Adrenal gland (tissue), 12 donors: ENCODE results near the gene TRMT6. TPM values are rescaled to one million over a fixed set of nuclear protein-coding genes. Genes with fewer than 3 reads are reported as not detected.

ENCODE experiments used
- DNase-seq, 7 donors: peaks; one replicate each; pipeline ENCODE4 v3.0.0-alpha.2; 2019 to 2020
- H3K27ac ChIP-seq, 5 donors: fragments of 200-600 bp; sonication (generic) in 4 of 5; 1 replicate in 3 of 5; 2 replicates in 2 of 5; pipeline versions ENCODE4 v1.5.1 to v1.8.0; 2016 to 2020; ENCODE audit warnings: mild to moderate bottlenecking in 1 of 5
- H3K27me3 ChIP-seq: fragments of 200-600 bp; 2 replicates; pipeline ENCODE4 v1.8.0; 2021
- H3K36me3 ChIP-seq, 2 donors: fragments of 200-600 bp; replicated peaks in 1 of 2; 1 replicate in 1 of 2; 2 replicates in 1 of 2; pipeline versions ENCODE4 v1.5.1 to v1.8.0; 2018 to 2022
- H3K4me1 ChIP-seq, 2 donors: fragments of 200-600 bp; replicated peaks in 1 of 2; 1 replicate in 1 of 2; 2 replicates in 1 of 2; pipeline versions ENCODE4 v1.5.1 to v1.8.0; 2018 to 2021
- H3K4me3 ChIP-seq, 4 donors: fragments of 200-600 bp; sonication (generic) in 3 of 4; one replicate each; pipeline ENCODE4 v1.5.1; 2016 to 2018
- H3K9me3 ChIP-seq, 3 donors: fragments of 200-600 bp; sonication (generic) in 1 of 3; replicated peaks in 1 of 3; 1 replicate in 2 of 3; 2 replicates in 1 of 3; pipeline versions ENCODE4 v1.5.1 to v1.8.0; 2016 to 2021
- CTCF ChIP-seq, 6 experiments: fragments of 450-650 bp in 4 of 6; fragments of 200-600 bp in 2 of 6; sonication (generic) in 1 of 6; IDR thresholded peaks; 1 replicate in 5 of 6; 2 replicates in 1 of 6; pipeline versions ENCODE4 v1.5.1 to v1.8.0; 2016 to 2021; ENCODE audit warnings: antibody characterized with exemption in 6 of 6, mild to moderate bottlenecking in 2 of 6, moderate library complexity in 1 of 6
- POLR2A ChIP-seq, 2 donors: fragments of 450-650 bp; IDR thresholded peaks; one replicate each; pipeline ENCODE4 v1.6.1; 2017; ENCODE audit warnings: antibody characterized with exemption in 2 of 2, mild to moderate bottlenecking in 2 of 2, moderate library complexity in 1 of 2
- WGBS, 4 donors: extraction: QIAGEN DNeasy Blood & Tissue Kit in 2 of 4; methylation state at CpG; one replicate each; pipeline versions ENCODE4 v1.1.5 to v1.1.7; 2013 to 2017; 5-methylcytosine and 5-hydroxymethylcytosine counted together
- intact Hi-C, 2 donors: fragments of 100-400 bp; cut with DNase I; formaldehyde crosslinking; loops; one replicate each; pipeline versions ENCODE4 v1.14.1 to v1.15.0; 2022 to 2023
- polyA plus RNA-seq, 3 donors: library from polyadenylated mRNA; stranded (reverse); fragments of 200-250 nt in 2 of 3; fragments of 350-450 nt in 1 of 3; fragmentation: Illumina TruSeq in 1 of 3; extraction: RNeasy Lipid Tissue Mini Kit (QIAGEN cat#74804) in 1 of 3; gene quantifications; one replicate each; pipeline ENCODE4 v1.2.3, GENCODE V29; 2013 to 2014
- total RNA-seq, 9 donors: library from RNA; depleted of rRNA in 4 of 9; stranded (reverse); fragments of >200 nt in 4 of 9; fragments of 120-200 nt in 1 of 9; fragmentation: NEBNext Ultra II Directional in 1 of 9; extraction: Animal tissue kit (Norgen Biotek cat#: 25700) in 1 of 9; gene quantifications; one replicate each; pipeline versions ENCODE4 v1.1.0 to v1.2.4, GENCODE V29; 2013 to 2023
- donor health status: healthy with polysubstance abuse.
- donor health status: Bipolar disorder and iron deficiency.
- donor health status: DM: yes; HTN: yes; CAD: no.
- donor health status: DM: no; HTN: no; CAD: no.
- donor health status: DM: no; HTN: no; CAD: no.
- donor health status: DM: yes; HTN: yes; CAD: no.

TRMT6 gene
- total and polyA plus RNA-seq, 12 donors: 8.9 to 32.0 (median 15.1) TPM

GRCh38 chr20:5968462-5968861 is 18.1 kb upstream of the TRMT6 start:
- no peak overlapping the region for H3K27ac ChIP-seq
- 95 to 99% (median 97%) methylated on average over 3 of the region's 3 CpGs for WGBS, 4 donors
- H3K36me3 ChIP-seq: no peaks in the 10 kb centered on the region
- no peak overlapping the region for H3K4me3 ChIP-seq
- DNase-seq: no peak
- no peaks in the 10 kb centered on the region for H3K9me3 ChIP-seq
- intact Hi-C loops: no loop called here
- no peaks in the 10 kb centered on the region for H3K4me1 ChIP-seq
- no peak for TF ChIP-seq CTCF (IDR thresholded peaks at IDR 0.05)
- TF ChIP-seq POLR2A (IDR thresholded peaks at IDR 0.05): no peak
- no peaks in the 10 kb centered on the region for H3K27me3 ChIP-seq

GRCh38 chr20:5967469-5967868 is 17.1 kb upstream of the TRMT6 start:
- 93 to 96% (median 95%) methylated on average over 6 of the region's 6 CpGs for WGBS, 4 donors
- DNase-seq: no peak
- Histone ChIP-seq H3K27ac (no peak overlapping the region), H3K27me3 (no peaks in the 10 kb centered on the region), H3K4me3 (no peak overlapping the region), H3K36me3 (no peaks in the 10 kb centered on the region), H3K9me3 (no peaks in the 10 kb centered on the region), H3K4me1 (no peaks in the 10 kb centered on the region)
- intact Hi-C loops: no loop called here
- TF ChIP-seq CTCF (IDR thresholded peaks at IDR 0.05): no peak
- no peak for TF ChIP-seq POLR2A (IDR thresholded peaks at IDR 0.05)

GRCh38 chr20:5949943-5950270 is 426 bp downstream of the TRMT6 start:
- WGBS, 4 donors: 0 to 1% (median 0%) methylated on average over 9 to 11 of the region's 11 CpGs
- peak overlapping the region in 3 of 5 donors; percentile 49 to 82 (median 62) for H3K27ac ChIP-seq
- peak overlapping the region; percentile 34 to 90 (median 74) for H3K4me3 ChIP-seq
- H3K4me1 ChIP-seq: peaks cover 7 to 23% of the 10 kb centered on the region in 2 donors
- intact Hi-C loops: loop anchor here in 1 of 2 donors (10.0 kb wide), 1 partner anchor 125 kb away; no protein-coding TSS in a partner anchor
- H3K36me3 ChIP-seq: peaks cover 0 to 29% of the 10 kb centered on the region in 2 donors
- DNase-seq: no peak
- no peaks in the 10 kb centered on the region for H3K9me3 ChIP-seq
- TF ChIP-seq CTCF (IDR thresholded peaks at IDR 0.05) (no peak), POLR2A (IDR thresholded peaks at IDR 0.05) (no peak)
- no peaks in the 10 kb centered on the region for H3K27me3 ChIP-seq

GRCh38 chr20:5947276-5947675 is 3.1 kb downstream of the TRMT6 start:
- DNase-seq: no peak
- H3K9me3 ChIP-seq: no peaks in the 10 kb centered on the region
- WGBS, 4 donors: 68 to 85% (median 82%) methylated on average over 6 of the region's 6 CpGs
- H3K4me3 ChIP-seq: no peak overlapping the region
- intact Hi-C loops: no loop called here
- no peak overlapping the region for H3K27ac ChIP-seq
- peaks cover 0 to 38% of the 10 kb centered on the region in 2 donors for H3K36me3 ChIP-seq
- TF ChIP-seq POLR2A (IDR thresholded peaks at IDR 0.05) (no peak), CTCF (IDR thresholded peaks at IDR 0.05) (no peak)
- H3K27me3 ChIP-seq: no peaks in the 10 kb centered on the region
- peaks cover 7 to 23% of the 10 kb centered on the region in 2 donors for H3K4me1 ChIP-seq
